Measurements from ENCODE around the gene CD68. TPM values are rescaled to one million over a fixed set of nuclear protein-coding genes. Genes with fewer than 3 reads are reported as not detected.

The CD68 gene
- 19.3 and 30.1 TPM in 2 replicates for total RNA-seq

GRCh38 chr17:7579001-7579833, at the start of gene CD68:
CD68 (plus strand) TSS chr17:7579638; CDS start chr17:7579678, 40 bp downstream.

GRCh38 chr17:7548585-7549400, 30.6 kb upstream of the CD68 start, which contains the start of gene TNFSF12:
TNFSF12 (plus strand) TSS chr17:7549058; CDS start chr17:7549154, 96 bp downstream.

GRCh38 chr17:7558544-7559319, 20.7 kb upstream of the CD68 start, which contains the start of gene TNFSF13:
TNFSF13 (plus strand) TSS chr17:7558750; CDS start chr17:7559040, 290 bp downstream.

GRCh38 chr17:7561589-7562207, 17.7 kb upstream of the CD68 start, which contains the start of gene SENP3:
SENP3 (plus strand) TSS chr17:7561919; CDS start chr17:7563077, 1,158 bp downstream.

GRCh38 chr17:7583253-7584109, 4.0 kb downstream of the CD68 start, which contains the start of gene MPDU1:
MPDU1 (plus strand) TSS chr17:7583852; CDS start chr17:7583863, 11 bp downstream.

GRCh38 chr17:7589891-7590691, 10.7 kb downstream of the CD68 start, which contains the start of gene SOX15:
SOX15 (minus strand) TSS chr17:7590094; CDS start chr17:7589676, 418 bp downstream.

GRCh38 chr17:7614425-7615264, 35.2 kb downstream of the CD68 start, which contains the start of gene FXR2:
FXR2 (minus strand) TSS chr17:7614897; CDS start chr17:7614532, 365 bp downstream.

GRCh38 chr17:7627250-7628121, 48.0 kb downstream of the CD68 start, which contains the start of gene SAT2:
SAT2 (minus strand) TSS chr17:7627821; CDS start chr17:7627635, 186 bp downstream.

GRCh38 chr17:7629939-7630571, 50.6 kb downstream of the CD68 start, which contains the start of gene SHBG:
SHBG (plus strand) TSS chr17:7630135; CDS start chr17:7630173, 38 bp downstream.

Other genes starting within 250 kb of the CD68 start
- gene ACAP1, start 243.1 kb upstream of the CD68 start, total RNA-seq, result not detected in 2 replicates
- gene KCTD11, start 227.5 kb upstream of the CD68 start, total RNA-seq, result 14.9 and 20.6 TPM in 2 replicates
- gene TMEM95, start 224.5 kb upstream of the CD68 start, total RNA-seq, result not detected in 2 replicates
- under 0.01 and 0.18 TPM in 2 replicates for gene TNK1, start 198.5 kb upstream of the CD68 start, total RNA-seq
- 62.9 and 82.3 TPM in 2 replicates for gene PLSCR3, start 185.1 kb upstream of the CD68 start, total RNA-seq
- gene TMEM256, start 175.5 kb upstream of the CD68 start, total RNA-seq, result 147 and 158 TPM in 2 replicates
- 7.8 and 12.5 TPM in 2 replicates for gene NLGN2, start 171.8 kb upstream of the CD68 start, total RNA-seq
- gene SPEM1, start 159.3 kb upstream of the CD68 start, total RNA-seq, result not detected in 2 replicates
- not detected in 2 replicates for gene SPEM2, start 154.0 kb upstream of the CD68 start, total RNA-seq
- not detected in 2 replicates for gene SPEM3, start 150.8 kb upstream of the CD68 start, total RNA-seq
- gene TMEM102, start 144.2 kb upstream of the CD68 start, total RNA-seq, result 2.9 and 3.8 TPM in 2 replicates
- gene FGF11, start 140.1 kb upstream of the CD68 start, total RNA-seq, result 1.8 and 3.4 TPM in 2 replicates
- gene CHRNB1, start 134.6 kb upstream of the CD68 start, total RNA-seq, result 6.9 and 8.3 TPM in 2 replicates
- gene ZBTB4, start 100.0 kb upstream of the CD68 start, total RNA-seq, result 20.4 and 27.2 TPM in 2 replicates
- gene SLC35G6, start 98.2 kb upstream of the CD68 start, total RNA-seq, result not detected in 2 replicates
- gene POLR2A, start 95.3 kb upstream of the CD68 start, total RNA-seq, result 57.0 and 69.2 TPM in 2 replicates
- 39.2 and 40.1 TPM in 2 replicates for gene TNFSF12, start 30.6 kb upstream of the CD68 start, total RNA-seq
- gene TNFSF13, start 20.9 kb upstream of the CD68 start, total RNA-seq, result 2.8 and 11.4 TPM in 2 replicates
- 42.2 and 62.5 TPM in 2 replicates for gene SENP3, start 17.7 kb upstream of the CD68 start, total RNA-seq
- 156 and 212 TPM in 2 replicates for gene MPDU1, start 4.2 kb downstream of the CD68 start, total RNA-seq
- not detected in 2 replicates for gene SOX15, start 10.5 kb downstream of the CD68 start, total RNA-seq
- gene FXR2, start 35.3 kb downstream of the CD68 start, total RNA-seq, result 32.1 and 35.6 TPM in 2 replicates
- 36.8 and 47.5 TPM in 2 replicates for gene SAT2, start 48.2 kb downstream of the CD68 start, total RNA-seq
- gene SHBG, start 50.5 kb downstream of the CD68 start, total RNA-seq, result 1.6 TPM in 1 of 2 replicates, not detected in the other
- gene ATP1B2, start 71.3 kb downstream of the CD68 start, total RNA-seq, result 2.9 TPM in 1 of 2 replicates, not detected in the other
- 42.1 and 51.4 TPM in 2 replicates for gene TP53, start 107.9 kb downstream of the CD68 start, total RNA-seq
- 4.7 and 7.9 TPM in 2 replicates for gene WRAP53, start 108.8 kb downstream of the CD68 start, total RNA-seq
- gene EFNB3, start 125.6 kb downstream of the CD68 start, total RNA-seq, result 6.6 and 7.0 TPM in 2 replicates
- gene DNAH2, start 138.1 kb downstream of the CD68 start, total RNA-seq, result 2.3 and 6.3 TPM in 2 replicates